SK-N-SH (cell line): ENCODE results near the gene EDC4. TPM values are rescaled to one million over a fixed set of nuclear protein-coding genes. Genes with fewer than 3 reads are reported as not detected.

Source experiments
- CTCF ChIA-PET: fragments of 300-600, 350-600 bp; formaldehyde crosslinking; extraction: SDS; loops from one replicate; lab custom pipeline; 2021; lab: Yijun Ruan, JAX
- POLR2A ChIA-PET: fragments of 350-600 bp; sonication (Branson Sonifier 250); formaldehyde crosslinking; extraction: SDS; loops from one replicate; lab custom pipeline; 2020; ENCODE audit warnings: antibody characterized with exemption, inconsistent platforms; lab: Yijun Ruan, JAX
- DNase-seq: peaks from one replicate; pipeline ENCODE4 v3.0.0; 2012
- H2AFZ ChIP-seq: fragments of 200-600 bp; sonication (generic); 2 replicates; pipeline ENCODE4 v1.8.1; 2016; ENCODE audit warnings: antibody characterized with exemption, mild to moderate bottlenecking, low read depth
- H3F3A ChIP-seq: fragments of 200-600 bp; sonication (generic); replicated peaks from 2 replicates; pipeline ENCODE3; 2016; ENCODE audit warnings: antibody characterized with exemption, mild to moderate bottlenecking; ENCODE audit not compliant: insufficient read depth
- H3K27ac ChIP-seq, 2 experiments: fragments of 200-500 bp in 1 of 2; fragments of 200-600 bp in 1 of 2; sonication (Bioruptor generic) in 1 of 2; sonication (generic), shearing (Covaris generic) in 1 of 2; 2 replicates each; pipeline versions ENCODE4 v1.5.1 to v1.6.1; 2014 to 2016; ENCODE audit warnings: low read depth in 2 of 2, inconsistent platforms in 1 of 2, low read length in 1 of 2, mild to moderate bottlenecking in 1 of 2, mixed read lengths in 1 of 2
- H3K27me3 ChIP-seq: fragments of 200-600 bp; sonication (generic), shearing (Covaris generic); 2 replicates; pipeline ENCODE4 v1.6.1; 2016; ENCODE audit warnings: mixed run types; ENCODE audit not compliant: insufficient read depth
- H3K36me3 ChIP-seq, 2 experiments: fragments of 200-500 bp in 1 of 2; fragments of 200-600 bp in 1 of 2; sonication (Bioruptor generic) in 1 of 2; sonication (generic) in 1 of 2; replicated peaks in 1 of 2; 2 replicates each; pipeline versions ENCODE3 to v1.5.1; 2014 to 2016; ENCODE audit warnings: low read length in 1 of 2, mild to moderate bottlenecking in 1 of 2; ENCODE audit not compliant: insufficient read depth in 2 of 2, control insufficient read depth in 1 of 2
- H3K4me1 ChIP-seq, 2 experiments: fragments of 200-500 bp in 1 of 2; fragments of 200-600 bp in 1 of 2; sonication (Bioruptor generic) in 1 of 2; sonication (generic), shearing (Covaris generic) in 1 of 2; 2 replicates each; pipeline versions ENCODE4 v1.5.1 to v1.6.1; 2014 to 2016; ENCODE audit warnings: low read depth in 1 of 2, low read length in 1 of 2, mixed run types in 1 of 2; ENCODE audit not compliant: insufficient read depth in 2 of 2, control insufficient read depth in 1 of 2
- H3K4me2 ChIP-seq: fragments of 200-600 bp; sonication (generic), shearing (Covaris generic); 2 replicates; pipeline ENCODE4 v1.6.1; 2017; ENCODE audit warnings: mixed run types
- H3K4me3 ChIP-seq, 2 experiments: fragments of 200-500 bp in 1 of 2; fragments of 200-600 bp in 1 of 2; sonication (Bioruptor generic) in 1 of 2; sonication (generic), shearing (Covaris generic) in 1 of 2; 2 replicates each; pipeline versions ENCODE4 v1.5.1 to v1.8.1; 2014 to 2016; ENCODE audit warnings: low read depth in 2 of 2, inconsistent platforms in 1 of 2, low read length in 1 of 2, mild to moderate bottlenecking in 1 of 2, mixed read lengths in 1 of 2, moderate library complexity in 1 of 2
- H3K79me2 ChIP-seq: fragments of 200-600 bp; sonication (generic); 2 replicates; pipeline ENCODE4 v1.8.1; 2017; ENCODE audit warnings: mild to moderate bottlenecking; ENCODE audit not compliant: insufficient read depth
- H3K9ac ChIP-seq: fragments of 200-600 bp; sonication (generic); 2 replicates; pipeline ENCODE4 v1.6.1; 2017; ENCODE audit warnings: mixed run types
- H3K9me2 ChIP-seq: fragments of 200-600 bp; sonication (generic); 2 replicates; pipeline ENCODE4 v1.6.1; 2017; ENCODE audit warnings: mixed run types
- H3K9me3 ChIP-seq: fragments of 200-600 bp; sonication (generic); 2 replicates; pipeline ENCODE4 v1.6.1; 2017; ENCODE audit warnings: mixed run types, mild to moderate bottlenecking, moderate library complexity
- H4K20me1 ChIP-seq: fragments of 200-600 bp; sonication (generic); 2 replicates; pipeline ENCODE4 v1.6.1; 2017; ENCODE audit warnings: mild to moderate bottlenecking, mixed run types; ENCODE audit not compliant: insufficient read depth
- CHD2 ChIP-seq: fragments of 150-350 bp; IDR thresholded peaks from 2 replicates; pipeline ENCODE4 v1.6.1; 2018; ENCODE audit warnings: low read length; ENCODE audit not compliant: partially characterized antibody
- ELF1 ChIP-seq: IDR thresholded peaks from 2 replicates; pipeline ENCODE4 v1.4.0; 2012
- EP300 ChIP-seq, 2 experiments: IDR thresholded peaks; 2 replicates each; pipeline versions ENCODE4 v1.4.0 to v1.6.1; 2012; ENCODE audit warnings: borderline replicate concordance in 1 of 2, low read depth in 1 of 2, low read length in 1 of 2
- FOXJ3 ChIP-seq: sonication (generic); formaldehyde crosslinking; IDR thresholded peaks from 2 replicates; pipeline ENCODE4 v1.5.1; 2020; ENCODE audit warnings: mild to moderate bottlenecking, missing genetic modification reagents
- MXI1 ChIP-seq: IDR thresholded peaks from 2 replicates; pipeline ENCODE4 v1.6.1; 2012; ENCODE audit warnings: mild to moderate bottlenecking, low read depth, low read length, improper control_type of control experiment
- NFIC ChIP-seq: IDR thresholded peaks from 2 replicates; pipeline ENCODE4 v1.4.0; 2012; ENCODE audit warnings: borderline replicate concordance
- POLR2AphosphoS5 ChIP-seq: IDR thresholded peaks from 2 replicates; pipeline ENCODE4 v1.6.1; 2012; ENCODE audit warnings: low read depth, low read length
- RCOR1 ChIP-seq: fragments of 150-350 bp; IDR thresholded peaks from 2 replicates; pipeline ENCODE4 v1.6.1; 2017; ENCODE audit warnings: antibody characterized with exemption, low read length
- SIN3A ChIP-seq: IDR thresholded peaks from 2 replicates; pipeline ENCODE4 v1.6.1; 2012; ENCODE audit warnings: low read depth, mild to moderate bottlenecking, low read length, moderate library complexity, borderline replicate concordance
- SMC3 ChIP-seq: IDR thresholded peaks from 2 replicates; pipeline ENCODE4 v1.6.1; 2012; ENCODE audit warnings: low read depth, low read length, improper control_type of control experiment
- TAF1 ChIP-seq: IDR thresholded peaks from 2 replicates; pipeline ENCODE4 v1.6.1; 2012; ENCODE audit warnings: low read depth, mild to moderate bottlenecking, low read length, moderate library complexity, borderline replicate concordance
- TCF12 ChIP-seq: IDR thresholded peaks from 2 replicates; pipeline ENCODE4 v1.4.0; 2012
- USF1 ChIP-seq: IDR thresholded peaks from 2 replicates; pipeline ENCODE4 v1.4.0; 2012; ENCODE audit warnings: low read depth, borderline replicate concordance
- YY1 ChIP-seq: IDR thresholded peaks from 2 replicates; pipeline ENCODE4 v1.4.0; 2012; ENCODE audit warnings: low read depth, mild to moderate bottlenecking
- ZBTB33 ChIP-seq: IDR thresholded peaks from 2 replicates; pipeline ENCODE4 v1.4.0; 2012; ENCODE audit warnings: low read depth, borderline replicate concordance
- WGBS: methylation state at CpG from one replicate; pipeline ENCODE4 v1.1.6; 2017; ENCODE audit warnings: low lambda C conversion rate; 5-methylcytosine and 5-hydroxymethylcytosine counted together
- polyA plus RNA-seq, 3 experiments: library from polyadenylated mRNA; depleted of rRNA; stranded (reverse); fragments of >200 nt; gene quantifications; 2 replicates each; pipeline ENCODE4 v1.2.3, GENCODE V29; 2012
- TF ChIP-seq, protein P1 (sequence below): IDR thresholded peaks from 2 replicates; pipeline ENCODE4 v1.4.0; 2012; ENCODE audit warnings: low read depth
- TF ChIP-seq, protein P2 (sequence below): fragments of 150-350 bp; IDR thresholded peaks from 2 replicates; pipeline ENCODE4 v1.6.1; 2017; ENCODE audit warnings: antibody characterized with exemption, low read length, low read depth, borderline replicate concordance
- TF ChIP-seq, protein P3 (sequence below): IDR thresholded peaks from 2 replicates; pipeline ENCODE4 v1.6.1; 2012; ENCODE audit warnings: mild to moderate bottlenecking, low read depth, low read length, moderate library complexity

Gene EDC4
- polyA plus RNA-seq, 1 of the 3 experiments (the other 2 are of a cell fraction) = 38.0 TPM

DNA sequence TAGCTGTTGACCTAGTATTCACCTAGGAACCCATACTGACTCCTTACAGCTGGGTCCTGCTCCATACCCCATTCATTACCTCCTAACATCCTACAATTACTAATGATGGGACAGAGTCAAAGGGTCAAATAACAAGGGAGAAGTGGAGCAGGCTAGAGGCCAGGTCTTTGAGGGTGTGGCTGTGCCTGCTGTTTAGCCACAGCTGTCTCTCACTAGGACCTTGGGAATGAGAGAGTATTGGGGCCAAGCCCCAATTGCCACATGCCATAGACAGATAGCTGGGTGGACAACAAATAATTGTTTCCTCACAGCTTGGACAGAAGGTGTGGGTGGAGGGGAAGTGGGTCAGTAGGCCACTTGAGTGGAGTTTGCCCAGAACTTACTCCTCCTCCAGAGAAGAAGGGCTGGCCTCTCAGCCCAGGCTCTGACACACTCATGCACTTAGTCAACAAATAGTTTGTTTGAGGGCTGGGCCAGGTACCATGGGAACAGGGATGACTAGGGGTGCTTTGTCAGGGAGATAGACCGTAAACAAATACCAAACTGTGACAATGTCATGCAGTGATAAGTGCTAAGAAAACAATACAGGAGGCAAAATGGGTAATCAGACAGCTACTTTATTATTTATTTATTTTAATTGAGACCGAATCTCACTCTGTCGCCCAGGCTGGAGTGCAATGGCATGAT is 15.2 kb upstream of the EDC4 start:
- H3K9me3 ChIP-seq = no peaks in the 10 kb centered on the region
- no peaks in the 10 kb centered on the region for H3K9me2 ChIP-seq
- 80% methylated on average over 3 of the region's 3 CpGs for WGBS
- H4K20me1 ChIP-seq = peaks cover 100% of the 10 kb centered on the region
- TF ChIP-seq CHD2 (no peak), YY1 (no peak), ELF1 (no peak), EP300 (IDR thresholded peaks at IDR 0.05; ENCODE audit: borderline replicate concordance in 1 of 2, low read depth in 1 of 2, low read length in 1 of 2) (no peak), TCF12 (no peak), FOXJ3 (CRISPR knock-in tag) (no peak), USF1 (no peak), NFIC (no peak), ZBTB33 (no peak), SIN3A (no peak), RCOR1 (no peak), SMC3 (no peak), TAF1 (no peak), POLR2AphosphoS5 (no peak), MXI1 (no peak)
- TF ChIP-seq, protein P1, sequence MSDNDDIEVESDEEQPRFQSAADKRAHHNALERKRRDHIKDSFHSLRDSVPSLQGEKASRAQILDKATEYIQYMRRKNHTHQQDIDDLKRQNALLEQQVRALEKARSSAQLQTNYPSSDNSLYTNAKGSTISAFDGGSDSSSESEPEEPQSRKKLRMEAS = no peak
- TF ChIP-seq, protein P2, sequence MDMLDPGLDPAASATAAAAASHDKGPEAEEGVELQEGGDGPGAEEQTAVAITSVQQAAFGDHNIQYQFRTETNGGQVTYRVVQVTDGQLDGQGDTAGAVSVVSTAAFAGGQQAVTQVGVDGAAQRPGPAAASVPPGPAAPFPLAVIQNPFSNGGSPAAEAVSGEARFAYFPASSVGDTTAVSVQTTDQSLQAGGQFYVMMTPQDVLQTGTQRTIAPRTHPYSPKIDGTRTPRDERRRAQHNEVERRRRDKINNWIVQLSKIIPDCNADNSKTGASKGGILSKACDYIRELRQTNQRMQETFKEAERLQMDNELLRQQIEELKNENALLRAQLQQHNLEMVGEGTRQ = no peak
- TF ChIP-seq, protein P3, sequence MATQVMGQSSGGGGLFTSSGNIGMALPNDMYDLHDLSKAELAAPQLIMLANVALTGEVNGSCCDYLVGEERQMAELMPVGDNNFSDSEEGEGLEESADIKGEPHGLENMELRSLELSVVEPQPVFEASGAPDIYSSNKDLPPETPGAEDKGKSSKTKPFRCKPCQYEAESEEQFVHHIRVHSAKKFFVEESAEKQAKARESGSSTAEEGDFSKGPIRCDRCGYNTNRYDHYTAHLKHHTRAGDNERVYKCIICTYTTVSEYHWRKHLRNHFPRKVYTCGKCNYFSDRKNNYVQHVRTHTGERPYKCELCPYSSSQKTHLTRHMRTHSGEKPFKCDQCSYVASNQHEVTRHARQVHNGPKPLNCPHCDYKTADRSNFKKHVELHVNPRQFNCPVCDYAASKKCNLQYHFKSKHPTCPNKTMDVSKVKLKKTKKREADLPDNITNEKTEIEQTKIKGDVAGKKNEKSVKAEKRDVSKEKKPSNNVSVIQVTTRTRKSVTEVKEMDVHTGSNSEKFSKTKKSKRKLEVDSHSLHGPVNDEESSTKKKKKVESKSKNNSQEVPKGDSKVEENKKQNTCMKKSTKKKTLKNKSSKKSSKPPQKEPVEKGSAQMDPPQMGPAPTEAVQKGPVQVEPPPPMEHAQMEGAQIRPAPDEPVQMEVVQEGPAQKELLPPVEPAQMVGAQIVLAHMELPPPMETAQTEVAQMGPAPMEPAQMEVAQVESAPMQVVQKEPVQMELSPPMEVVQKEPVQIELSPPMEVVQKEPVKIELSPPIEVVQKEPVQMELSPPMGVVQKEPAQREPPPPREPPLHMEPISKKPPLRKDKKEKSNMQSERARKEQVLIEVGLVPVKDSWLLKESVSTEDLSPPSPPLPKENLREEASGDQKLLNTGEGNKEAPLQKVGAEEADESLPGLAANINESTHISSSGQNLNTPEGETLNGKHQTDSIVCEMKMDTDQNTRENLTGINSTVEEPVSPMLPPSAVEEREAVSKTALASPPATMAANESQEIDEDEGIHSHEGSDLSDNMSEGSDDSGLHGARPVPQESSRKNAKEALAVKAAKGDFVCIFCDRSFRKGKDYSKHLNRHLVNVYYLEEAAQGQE = no peak
- TF ChIP-seq, all 33 proteins: peak for 0
- CTCF ChIA-PET = interaction anchor here (0.5 to 1.2 kb wide), 2 partner anchors 41 to 51 kb away, joined by 3 to 6 read pairs; partner anchors contain the start of gene TSNAXIP1
- H3K79me2 ChIP-seq = peaks cover 100% of the 10 kb centered on the region
- peaks cover 12 to 18% of the 10 kb centered on the region in 2 experiments for H3K36me3 ChIP-seq
- H2AFZ ChIP-seq = no peak overlapping the region
- H3K27me3 ChIP-seq = no peaks in the 10 kb centered on the region
- peak overlapping the region; percentile 46; the same call in 1 of the 2 replicates for H3K4me2 ChIP-seq
- peaks cover 9% of the 10 kb centered on the region for H3F3A ChIP-seq
- peak overlapping the region in 1 of 2 experiments; percentile 90; a peak in 2 of 4 replicates for H3K27ac ChIP-seq
- peak overlapping the region; percentile 66 for H3K9ac ChIP-seq
- POLR2A ChIA-PET = no interaction called here
- H3K4me3 ChIP-seq = no peak overlapping the region
- peaks cover 2 to 13% of the 10 kb centered on the region in 2 experiments; a peak in 2 of 4 replicates for H3K4me1 ChIP-seq
- no peak for DNase-seq
